GM20431 (cell line): Measurements from ENCODE around the gene FAM228B.
"Not testable (repeated sequence)": the region's sequence is repeated elsewhere in the genome, so short reads cannot be mapped to it uniquely, and the experiment has no call there.

Source experiments
- in situ Hi-C: fragments of 300-500 bp; cut with MseI, MboI; formaldehyde crosslinking; loops from one replicate; pipeline ENCODE4 v1.15.0; 2020; ENCODE audit warnings: low sequenced_read_pairs; ENCODE audit not compliant: unreplicated experiment

The FAM228B gene

DNA sequence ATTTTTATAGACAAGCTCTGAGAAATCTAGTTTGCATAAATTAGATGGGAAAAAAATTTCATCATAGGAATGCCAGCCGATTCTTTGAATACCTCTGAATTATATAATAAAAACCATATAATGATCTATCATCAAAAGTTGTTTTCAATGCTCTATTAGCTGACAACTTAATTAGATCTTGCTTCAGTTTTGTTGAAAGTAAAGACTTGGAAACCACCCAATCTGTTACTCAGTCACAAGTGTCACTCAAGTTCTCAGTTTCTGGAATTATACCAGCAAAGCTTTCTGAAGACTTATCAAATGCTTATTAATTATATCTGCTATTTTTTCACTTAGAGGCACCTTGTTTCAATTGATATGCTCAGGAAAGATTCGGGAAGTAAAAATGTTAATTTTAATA lies 21.3 kb upstream of the FAM228B start:
- in situ Hi-C loops, result no loop called here

DNA sequence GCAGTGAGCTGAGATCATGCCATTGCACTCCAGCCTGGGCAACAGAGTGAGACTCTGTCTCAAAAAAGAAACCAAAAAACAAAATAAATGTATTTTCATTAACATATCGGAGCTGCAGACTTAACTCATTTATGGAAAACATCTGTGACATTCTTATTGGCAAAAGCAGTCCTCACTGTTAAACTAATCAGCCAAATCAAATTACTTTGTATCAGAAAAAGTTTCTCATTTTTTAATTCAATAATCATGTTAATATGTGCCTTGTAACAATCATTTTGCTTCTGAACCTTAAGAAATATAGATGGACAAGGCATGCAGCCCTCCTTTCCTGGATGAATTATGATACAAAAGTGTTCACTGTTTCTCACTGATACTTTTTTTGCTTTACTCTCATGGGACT lies 20.6 kb upstream of the FAM228B start:
- in situ Hi-C loops, result no loop called here

DNA sequence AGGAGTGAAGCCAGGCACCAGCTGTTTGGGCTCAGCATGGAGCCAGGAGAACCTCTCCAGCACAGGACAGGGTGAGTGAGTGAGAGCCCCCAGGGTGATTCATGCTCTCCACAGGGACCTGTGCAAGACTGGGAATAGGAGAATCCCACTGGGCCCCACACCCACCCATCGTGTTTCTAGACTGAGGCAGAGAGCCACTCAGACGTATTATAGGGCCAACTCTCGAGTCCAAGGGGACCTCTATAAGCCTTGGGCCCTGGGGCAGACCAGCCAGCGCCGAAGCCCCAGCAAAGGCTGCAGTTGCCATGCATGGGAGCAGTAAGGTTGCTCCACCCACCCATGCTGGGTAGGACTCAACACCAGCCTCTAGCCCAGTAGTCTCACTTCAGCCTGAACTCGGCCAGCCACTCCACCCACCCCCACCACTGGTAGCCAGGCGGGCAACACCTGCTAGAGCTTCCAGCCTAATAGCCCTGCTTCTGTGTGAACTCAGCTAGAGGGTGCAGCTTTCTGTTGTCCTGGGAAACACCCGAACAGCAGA lies 19.1 kb upstream of the FAM228B start:
- in situ Hi-C loops, result no loop called here

DNA sequence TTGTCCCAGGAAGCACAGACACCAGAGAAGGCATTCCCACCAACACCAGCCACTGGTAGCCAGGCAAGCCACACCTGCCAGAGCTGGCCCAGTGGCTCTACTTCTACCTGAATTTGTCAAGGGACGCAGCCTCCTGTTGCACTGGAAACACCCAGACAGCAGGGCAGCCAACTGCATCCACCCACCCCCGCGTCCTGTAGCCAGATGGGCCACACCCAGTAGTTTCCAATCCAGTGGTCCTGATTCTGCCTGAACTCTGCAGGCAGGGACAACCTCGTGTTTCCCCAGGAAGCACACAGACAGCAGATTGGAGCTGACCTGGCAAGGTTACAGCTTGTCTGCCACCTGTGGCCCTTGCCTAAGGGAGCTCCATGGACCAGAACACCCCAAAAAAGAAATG lies 18.4 kb upstream of the FAM228B start:
- in situ Hi-C loops, result no loop called here

DNA sequence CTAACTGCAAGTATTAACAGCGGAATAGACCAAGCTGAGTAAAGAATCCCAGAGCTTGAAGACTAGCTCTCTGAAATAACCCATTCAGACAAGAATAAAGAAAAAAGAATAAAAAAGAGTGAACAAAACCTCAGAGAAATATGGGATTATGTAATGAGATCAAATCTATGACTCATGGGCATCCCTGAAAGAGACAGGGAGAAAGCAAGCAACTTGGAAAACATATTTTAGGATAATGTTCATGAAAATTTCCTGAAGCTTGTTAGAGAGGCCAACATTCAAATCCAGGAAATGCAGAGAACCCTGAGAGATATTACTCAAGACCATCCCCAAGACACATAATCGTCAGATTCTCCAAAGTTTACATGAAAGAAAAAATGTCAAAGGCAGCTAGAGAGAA lies 17.5 kb upstream of the FAM228B start:
- in situ Hi-C loops, result no loop called here

DNA sequence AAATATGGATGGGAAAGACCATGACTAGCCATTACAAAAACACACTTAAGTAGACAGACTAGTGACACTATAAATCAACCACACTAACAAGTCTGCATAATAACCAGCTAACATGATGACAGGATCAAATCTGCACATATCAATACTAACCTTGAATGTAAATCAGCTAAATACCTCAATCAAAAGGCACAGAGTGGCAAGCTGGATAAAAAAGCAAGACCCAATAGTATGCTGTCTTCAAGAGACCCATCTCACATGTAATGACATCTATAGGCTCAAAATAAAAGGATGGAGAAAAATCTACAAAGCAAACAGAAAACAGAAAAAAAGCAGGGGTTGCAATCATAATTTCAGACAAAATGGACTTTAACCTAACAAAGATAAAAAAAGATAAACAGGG lies 16.5 kb upstream of the FAM228B start:
- in situ Hi-C loops, result no loop called here

DNA sequence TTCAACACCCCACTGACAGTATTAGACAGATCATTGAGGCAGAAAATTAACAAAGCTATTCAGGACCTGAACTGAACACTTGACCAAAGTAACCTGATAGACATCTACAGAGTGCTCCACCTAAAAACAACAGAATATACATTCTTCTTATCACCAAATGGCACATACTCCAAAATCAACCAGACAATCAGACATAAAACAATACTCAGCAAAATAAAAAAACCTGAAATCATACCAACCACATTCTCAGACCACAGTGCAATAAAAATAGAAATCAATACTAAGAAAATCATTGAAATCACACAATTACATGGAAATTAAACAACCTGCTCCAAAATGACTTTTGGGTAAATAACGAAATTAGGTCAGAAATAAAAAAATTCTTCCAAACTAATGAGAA lies 15.9 kb upstream of the FAM228B start:
- in situ Hi-C loops, result no loop called here

DNA sequence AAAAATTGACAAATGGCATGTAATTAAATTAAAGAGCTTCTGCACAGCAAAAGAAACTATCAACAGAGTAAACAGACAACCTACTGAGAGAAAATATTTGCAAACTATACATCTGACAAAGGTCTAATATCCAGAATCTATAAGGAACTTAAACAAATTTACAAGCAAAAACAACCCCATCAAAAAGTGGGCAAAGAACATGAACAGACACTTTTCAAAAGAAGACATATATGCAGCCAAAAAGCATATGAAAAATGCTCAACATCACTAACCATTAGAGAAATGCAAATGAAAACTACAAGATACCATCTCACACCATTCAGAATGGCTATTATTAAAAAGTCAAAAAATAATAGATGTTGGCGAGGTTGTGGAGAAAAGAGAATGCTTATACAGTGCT lies 13.8 kb upstream of the FAM228B start:
- in situ Hi-C loops, result not testable (repeated sequence)

DNA sequence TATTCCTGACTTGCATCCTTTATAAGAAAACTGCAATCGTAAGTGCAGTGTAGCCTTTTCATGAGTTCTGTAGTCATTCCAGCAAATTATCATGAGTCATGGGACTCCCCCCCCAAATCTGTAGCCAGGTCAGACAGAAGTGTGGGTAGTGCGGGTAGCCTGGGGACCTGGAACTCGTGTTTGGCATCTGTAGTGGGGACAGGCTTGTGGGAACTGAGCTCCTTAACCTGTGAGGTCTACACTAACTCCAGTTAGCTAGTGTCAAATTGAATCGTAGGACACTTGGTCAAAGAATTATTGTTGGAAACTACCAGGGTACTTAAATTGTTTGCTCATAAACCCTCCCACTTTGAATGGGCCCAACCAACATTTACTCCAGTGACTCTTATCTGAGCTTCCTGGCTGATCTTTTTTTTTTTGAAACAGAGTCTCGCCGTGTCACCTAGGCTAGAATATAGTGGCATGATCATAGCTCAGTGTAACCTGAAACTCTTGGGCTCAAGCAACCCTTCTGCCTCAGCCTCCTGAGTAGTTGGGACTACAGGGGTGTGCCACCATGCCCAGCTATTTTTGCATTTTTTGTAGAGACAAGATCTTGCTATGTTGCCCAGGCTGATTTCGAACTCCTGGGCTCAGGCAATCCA lies 12.5 kb upstream of the FAM228B start:
- in situ Hi-C loops, result no loop called here

DNA sequence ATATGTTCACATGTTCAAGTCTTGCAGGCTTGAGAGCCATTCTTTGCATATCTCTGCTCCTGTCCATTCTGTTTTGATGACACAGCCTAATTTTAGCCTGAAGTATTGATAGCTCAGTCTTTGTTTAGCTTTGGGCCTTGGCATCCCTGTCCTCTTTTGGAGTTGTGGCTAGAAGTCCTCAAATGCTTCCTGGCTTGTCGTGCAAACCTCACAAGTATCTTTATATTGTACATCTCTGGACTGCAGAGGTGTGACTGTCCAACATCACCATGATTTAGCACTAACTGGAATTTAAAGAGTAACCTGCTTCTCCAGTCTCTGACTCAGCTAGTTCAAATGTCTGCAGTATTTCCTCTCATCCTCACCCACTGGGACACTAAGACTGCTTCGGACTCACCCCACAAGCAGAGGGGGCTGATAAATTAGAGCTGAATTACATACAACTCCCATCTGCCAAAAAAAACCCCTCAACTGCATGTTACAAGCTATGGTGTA lies 11.8 kb upstream of the FAM228B start:
- in situ Hi-C loops, result no loop called here

DNA sequence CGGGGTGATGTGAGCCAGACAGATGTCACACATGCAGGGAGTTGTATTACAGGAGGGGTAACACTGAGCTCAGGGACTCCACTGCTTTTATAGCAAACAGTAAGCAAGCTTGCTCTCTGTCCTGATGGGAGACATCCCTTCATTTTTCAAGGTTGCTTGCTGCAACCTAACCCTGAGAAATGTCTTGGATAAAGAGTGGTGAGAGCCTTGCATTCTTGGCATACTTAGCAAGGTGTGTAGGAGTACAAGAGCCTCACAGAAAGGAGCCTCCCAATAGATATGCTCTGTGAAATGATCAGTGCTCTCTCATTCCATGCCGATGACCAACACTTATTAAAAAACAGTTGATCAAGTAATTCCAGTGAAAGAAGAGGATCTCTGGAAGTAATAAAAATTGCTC lies 8.2 kb upstream of the FAM228B start:
- in situ Hi-C loops, result no loop called here

DNA sequence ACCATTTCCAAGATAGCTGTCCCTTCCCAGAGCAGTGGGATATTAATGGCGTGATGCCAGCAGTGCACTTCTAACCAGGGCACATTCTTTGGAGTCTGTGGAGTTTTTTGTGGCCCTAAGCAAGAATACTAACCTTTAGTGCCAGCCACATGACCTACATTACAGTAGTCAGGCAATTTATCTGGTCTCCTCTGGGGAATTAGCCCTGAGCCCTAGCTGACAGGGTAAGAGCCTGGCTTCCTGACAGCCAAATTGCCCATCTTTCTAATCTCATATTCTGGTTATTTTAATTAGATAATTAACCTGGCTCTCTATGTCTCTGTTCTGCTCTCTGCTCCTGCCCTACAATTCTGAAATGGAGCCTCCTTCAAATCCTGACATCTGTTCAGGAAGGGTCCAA lies 5.4 kb upstream of the FAM228B start:
- in situ Hi-C loops, result no loop called here

DNA sequence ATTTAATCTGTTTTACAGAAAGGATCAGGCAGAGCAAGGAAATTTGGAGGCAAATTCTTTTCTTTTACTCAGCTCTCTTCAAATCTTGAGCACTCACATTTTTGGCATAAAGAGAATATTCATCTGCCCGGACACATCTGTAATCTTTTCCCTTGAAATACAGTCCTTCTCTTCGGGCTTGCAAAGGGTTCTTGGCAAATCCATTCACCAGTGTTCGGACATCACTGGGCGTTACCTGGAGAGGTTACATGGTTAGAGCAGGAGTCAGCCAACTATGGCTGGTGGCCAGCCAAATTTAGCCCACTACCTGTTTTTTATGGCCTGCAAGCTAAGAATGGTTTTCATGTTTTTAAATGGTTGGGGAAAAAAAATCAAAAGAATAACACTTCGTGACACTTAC lies 2.2 kb upstream of the FAM228B start:
- in situ Hi-C loops, result no loop called here

DNA sequence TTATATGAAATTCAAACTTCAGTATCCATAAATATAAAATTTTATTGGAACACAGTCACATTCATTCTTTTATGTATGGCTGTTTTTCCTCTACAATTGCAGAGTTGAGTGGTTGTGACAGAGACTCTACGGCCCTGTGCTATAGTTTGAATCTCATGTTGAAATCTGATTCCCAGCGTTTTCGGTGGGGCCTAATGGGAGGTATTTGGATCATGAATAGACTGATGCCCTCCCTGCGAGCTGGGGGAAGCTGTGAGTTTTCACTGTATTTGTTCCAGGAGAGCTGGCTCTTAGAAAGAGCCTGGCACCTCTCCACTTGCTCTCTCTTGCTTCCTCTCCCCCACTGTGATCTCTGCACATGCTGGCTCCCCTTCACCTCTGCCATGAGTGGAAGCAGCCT lies 1.8 kb upstream of the FAM228B start:
- in situ Hi-C loops, result no loop called here

DNA sequence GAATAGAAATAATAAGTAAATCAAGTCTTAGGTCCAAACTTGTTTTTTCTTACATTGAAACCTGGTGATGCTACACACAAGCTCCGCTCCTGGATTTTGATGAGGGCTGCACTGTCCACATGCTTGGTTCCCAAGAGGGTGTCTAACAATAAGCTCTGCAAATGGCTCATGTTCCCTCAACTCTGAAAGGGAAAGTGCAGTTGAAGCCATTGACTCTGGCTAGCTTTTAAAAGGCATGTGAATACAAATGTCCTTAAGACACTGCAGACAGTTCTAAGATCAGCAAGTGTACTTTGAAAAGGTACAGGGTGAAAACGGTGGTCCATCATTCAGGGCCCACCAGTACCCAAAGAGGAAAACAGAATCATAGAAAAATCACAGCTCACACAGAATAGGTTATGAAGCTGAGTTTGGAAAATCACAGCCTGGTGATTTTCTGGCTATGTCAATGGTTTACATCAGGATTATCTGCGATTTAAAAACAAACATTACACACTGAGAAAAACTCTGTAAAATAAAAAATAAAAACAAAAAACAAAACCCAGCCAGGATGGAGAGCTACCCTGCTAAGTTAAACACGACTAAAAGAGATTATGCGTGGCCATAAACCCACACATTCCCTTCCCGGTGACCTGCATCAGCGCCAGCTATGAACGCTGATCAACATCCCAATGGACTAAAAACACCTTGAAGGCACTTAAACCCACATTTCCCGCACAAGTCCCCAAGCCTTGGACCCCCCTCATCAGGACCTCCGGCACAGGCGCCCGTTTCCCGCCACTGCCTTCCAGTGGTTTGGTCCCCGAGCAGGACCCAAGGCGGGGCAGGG lies 689 bp upstream of the FAM228B start:
- in situ Hi-C loops, result no loop called here

DNA sequence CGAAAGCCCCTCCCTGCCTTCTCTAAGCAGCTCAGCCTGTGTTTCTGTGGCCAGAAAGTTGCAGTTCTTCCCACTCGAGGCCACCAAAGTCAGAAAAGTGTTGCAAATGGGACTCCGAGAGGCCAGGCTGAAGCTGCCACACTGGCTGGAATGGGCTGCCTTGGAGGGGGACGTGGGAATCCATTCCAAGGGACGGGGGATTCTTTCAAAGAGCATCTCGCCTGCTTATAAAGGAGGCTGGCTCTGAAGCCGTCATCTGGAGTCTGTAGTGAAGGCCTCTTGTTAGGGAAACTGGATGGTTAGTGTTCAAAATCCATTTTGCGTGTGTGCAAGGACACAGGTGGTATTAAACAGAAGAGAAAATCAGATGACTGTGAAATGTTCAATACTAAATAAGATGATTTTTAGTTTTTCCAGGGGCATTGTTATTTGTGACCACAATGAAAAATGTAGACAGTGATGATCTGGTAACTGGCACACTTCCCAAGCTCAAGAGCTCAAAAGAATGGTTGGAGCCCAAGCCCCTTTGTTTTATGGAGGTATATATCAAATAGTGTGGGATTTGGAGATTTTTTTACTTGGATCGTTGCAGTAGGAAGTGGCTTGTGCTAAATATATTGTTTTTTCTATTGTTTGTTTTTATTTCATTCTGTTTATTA lies 782 bp downstream of the FAM228B start:
- in situ Hi-C loops, result no loop called here

DNA sequence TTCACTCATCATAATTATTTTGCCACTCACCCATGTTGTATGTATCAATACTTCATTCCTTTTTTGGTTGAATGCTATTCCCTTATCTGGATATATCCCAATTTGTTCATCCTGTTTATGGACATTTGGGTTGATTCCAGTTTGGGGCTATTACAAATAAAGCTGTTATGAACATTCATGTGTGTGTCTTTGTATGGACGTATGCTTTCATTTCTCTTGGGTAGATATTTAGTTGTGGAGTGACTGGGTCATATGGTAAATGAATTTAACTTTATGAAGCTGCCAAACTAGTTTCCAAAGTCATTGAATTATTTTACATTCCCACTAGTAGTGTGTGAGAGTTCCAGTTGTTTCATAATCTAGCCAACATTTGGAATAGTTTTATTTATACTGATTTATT lies 2.7 kb downstream of the FAM228B start:
- in situ Hi-C loops, result no loop called here

DNA sequence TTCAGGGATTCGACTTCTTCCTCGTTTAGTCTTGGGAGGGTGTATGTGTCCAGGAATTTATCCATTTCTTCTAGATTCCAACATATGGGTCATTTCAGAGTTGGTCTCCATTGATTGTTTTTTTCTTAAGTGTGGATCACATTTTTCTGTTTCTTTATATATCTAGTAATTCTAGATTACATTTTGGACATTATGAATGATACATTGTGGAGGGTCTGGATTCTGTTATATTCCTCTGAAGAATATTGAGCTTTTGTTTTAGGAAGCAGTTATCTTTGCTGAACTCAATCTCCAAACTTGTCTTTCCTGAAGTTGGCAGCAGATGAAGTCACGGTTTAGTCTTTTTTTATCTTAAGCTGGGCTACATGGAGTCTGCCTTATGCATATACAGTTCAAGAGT lies 9.3 kb downstream of the FAM228B start:
- in situ Hi-C loops, result no loop called here

DNA sequence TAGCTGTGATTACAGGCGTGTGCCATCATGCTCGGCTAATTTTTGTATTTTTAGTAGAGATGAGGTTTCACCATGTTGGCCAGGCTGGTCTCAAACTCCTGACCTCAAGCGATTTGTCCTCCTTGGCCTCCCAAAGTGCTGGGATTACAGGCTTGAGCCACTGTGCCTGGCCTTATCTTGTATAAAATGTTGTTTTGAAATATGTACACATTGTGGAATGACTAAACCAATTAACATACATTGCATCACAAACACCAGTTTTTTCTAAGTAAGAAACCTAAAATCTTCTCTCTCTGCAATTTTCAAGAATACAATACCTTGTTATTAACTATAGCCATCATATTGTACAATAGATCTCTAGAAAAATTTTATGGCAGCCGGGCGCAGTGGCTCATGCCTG lies 17.0 kb downstream of the FAM228B start:
- in situ Hi-C loops, result not testable (repeated sequence)

DNA sequence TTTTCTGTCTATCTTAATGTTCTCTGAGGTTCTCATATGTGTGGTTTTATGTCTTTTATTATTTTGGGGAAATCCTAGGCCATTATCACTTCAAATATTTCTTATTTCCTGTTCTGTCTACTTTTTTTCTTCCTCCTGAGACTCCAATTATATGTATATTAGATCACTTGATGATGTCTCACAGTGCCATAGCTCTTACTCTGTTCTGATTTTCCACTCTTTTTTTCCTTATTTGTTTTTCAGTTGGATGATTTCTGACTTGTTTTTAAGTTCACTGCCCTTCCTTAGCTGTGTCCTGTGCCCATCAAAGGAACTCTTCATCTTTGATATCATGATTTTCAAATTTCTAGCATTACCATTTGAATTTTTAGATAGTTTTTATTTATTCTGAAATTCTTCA lies 24.1 kb downstream of the FAM228B start:
- in situ Hi-C loops, result no loop called here
